ENCODE measurements around the gene DNAJB5. TPM values are rescaled to one million over a fixed set of nuclear protein-coding genes. Genes with fewer than 3 reads are reported as not detected.

DNAJB5 gene
- polyA plus RNA-seq, 1 donor from 2014 or later = 99.1 TPM

Other genes starting within 250 kb of the DNAJB5 start
- gene PHF24, start 31.5 kb upstream of the DNAJB5 start, polyA plus RNA-seq = 1.8 and 2.4 TPM in 2 replicates
- 139 and 157 TPM in 2 replicates for gene VCP, start 82.9 kb downstream of the DNAJB5 start, polyA plus RNA-seq
- 56.0 and 70.8 TPM in 2 replicates for gene FANCG, start 90.2 kb downstream of the DNAJB5 start, polyA plus RNA-seq
- gene PIGO, start 106.8 kb downstream of the DNAJB5 start, polyA plus RNA-seq = 7.9 and 8.5 TPM in 2 replicates
- 98.3 and 98.5 TPM in 2 replicates for gene STOML2, start 113.4 kb downstream of the DNAJB5 start, polyA plus RNA-seq
- gene ATOSB, start 126.1 kb downstream of the DNAJB5 start, polyA plus RNA-seq = 28.9 and 34.1 TPM in 2 replicates
- gene UNC13B, start 172.3 kb downstream of the DNAJB5 start, polyA plus RNA-seq = 37.2 and 42.6 TPM in 2 replicates

Measured in neural cell (in vitro differentiated cells).